Measurements from ENCODE around the gene RAD9A.
A peak's percentile ranks its signal among the peaks of the same experiment; 100 is the strongest.

Gene RAD9A

DNA sequence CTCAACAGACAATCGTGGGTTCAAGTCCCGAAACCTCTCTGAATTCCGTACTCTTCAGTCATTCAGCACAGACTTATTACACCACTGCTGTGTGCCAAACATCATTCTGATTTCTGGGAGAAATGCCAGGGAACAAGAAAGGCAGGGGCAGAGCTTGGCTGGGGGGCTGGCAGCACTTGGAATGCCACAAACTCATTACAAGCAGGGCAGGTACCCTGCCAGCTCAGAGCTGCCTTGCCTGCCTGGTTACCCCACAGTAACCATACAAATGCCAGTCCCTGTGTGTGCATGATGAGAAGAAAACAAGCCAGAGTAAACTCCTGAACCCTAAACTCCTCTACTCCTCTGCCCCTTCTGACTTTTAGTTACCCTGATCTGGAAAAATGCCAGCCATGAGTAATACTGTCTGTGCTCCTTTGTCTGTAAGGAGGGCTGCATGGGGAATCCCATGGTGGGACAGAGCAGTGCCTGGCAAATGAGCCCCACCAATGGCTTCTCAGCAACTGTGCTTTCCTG is 6.9 kb upstream of the RAD9A start:
- intact Hi-C loops (cut with DNase I): no loop called here
- DNase-seq: peak in 12 of 42 donors; percentile 43 to 78 (median 60)

DNA sequence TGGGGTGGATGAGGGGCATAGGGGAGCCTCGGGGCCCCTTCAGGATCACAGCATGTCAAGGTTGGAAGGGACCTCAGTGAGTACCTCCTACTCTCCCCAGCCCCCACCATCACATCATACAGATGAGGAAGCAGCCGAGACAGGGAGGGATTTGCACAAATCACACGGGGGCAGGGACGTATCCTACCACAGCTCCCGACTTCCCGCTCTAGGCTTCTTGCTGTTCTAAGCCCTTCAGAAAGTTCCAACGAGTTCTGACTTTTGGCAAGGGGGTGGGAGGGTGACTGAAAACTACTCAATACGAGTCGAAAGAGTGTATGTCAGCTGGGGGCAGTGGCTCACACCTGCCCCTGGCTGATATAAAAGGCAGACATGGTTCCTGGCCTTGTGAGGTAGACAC is 4.7 kb upstream of the RAD9A start:
- intact Hi-C loops (cut with DNase I): no loop called here
- peak in 1 of 42 donors; percentile 8 for DNase-seq

DNA sequence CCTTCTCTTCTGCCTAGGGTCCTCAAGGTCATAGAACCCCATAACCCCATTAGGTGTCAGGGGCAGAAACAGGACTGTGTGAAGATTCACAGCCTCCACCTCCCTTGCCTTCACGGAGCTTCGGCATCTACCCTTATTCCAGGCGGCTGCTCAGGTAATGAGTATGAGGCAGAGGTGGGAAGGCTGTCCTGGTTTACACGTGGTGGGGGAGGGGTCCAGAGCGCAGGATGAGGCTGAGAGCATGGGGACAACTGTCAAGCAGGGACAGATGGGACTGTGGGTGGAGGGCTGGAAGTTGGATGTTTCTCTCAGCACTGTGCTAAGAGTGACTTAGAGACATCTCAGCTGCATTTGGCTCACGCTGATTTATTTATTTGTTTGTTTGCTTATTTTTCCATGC is 4.3 kb upstream of the RAD9A start:
- intact Hi-C loops (cut with DNase I): no loop called here
- no peak for DNase-seq

- intact Hi-C loops (cut with DNase I): no loop called here
- peak in 2 of 42 donors; percentile 48 to 70 for DNase-seq
These were observed 2.3 kb upstream of the RAD9A start for GRCh38 chr11:67389477-67389876.

DNA sequence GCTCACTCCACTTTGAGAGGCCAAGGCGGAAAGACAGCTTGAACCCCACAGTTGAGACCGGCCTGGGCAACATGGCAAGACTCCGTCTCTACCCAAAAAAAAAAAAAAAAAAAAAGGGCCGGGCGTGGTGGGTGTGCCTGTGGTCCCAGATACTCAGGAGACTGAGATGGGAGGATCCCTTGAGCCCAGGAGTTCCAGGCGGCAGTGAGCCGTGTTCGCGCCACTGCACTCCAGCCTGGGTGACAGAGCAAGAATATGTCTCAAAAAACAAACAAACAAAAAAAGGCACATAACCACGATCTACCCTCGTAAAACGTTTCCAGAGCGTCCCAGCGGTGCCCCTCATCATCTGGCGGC is 861 bp upstream of the RAD9A start:
- intact Hi-C loops (cut with DNase I): loop anchor here (5.0 kb wide), 2 partner anchors 39 to 116 kb away; partner anchors contain the start of genes CDK2AP2, PITPNM1 and POLD4
- DNase-seq: no peak

DNA sequence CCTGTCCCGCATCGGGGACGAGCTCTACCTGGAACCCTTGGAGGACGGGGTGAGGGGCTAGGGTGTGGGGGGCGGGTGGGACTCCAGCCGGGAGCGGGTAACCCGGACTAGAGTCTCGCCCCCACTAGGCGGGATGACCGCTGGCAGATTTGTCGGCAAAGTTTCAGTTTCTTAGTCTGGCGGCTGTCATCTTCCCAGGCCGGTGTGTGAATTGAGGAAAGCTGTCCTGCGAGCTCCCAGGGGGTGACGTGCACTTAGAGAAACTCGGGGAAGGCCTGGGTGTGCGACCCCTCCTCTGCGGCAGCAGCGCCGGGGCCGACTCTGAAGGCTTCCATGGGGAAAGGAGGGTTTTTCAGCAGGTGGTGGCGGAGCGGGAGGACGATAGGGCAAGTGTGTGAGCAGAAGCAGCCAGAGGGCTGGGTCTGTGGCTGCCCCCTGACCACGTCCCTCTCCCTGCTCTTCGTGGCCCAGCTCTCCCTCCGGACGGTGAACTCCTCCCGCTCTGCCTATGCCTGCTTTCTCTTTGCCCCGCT is 463 bp downstream of the RAD9A start:
- DNase-seq: peak in 1 of 42 donors; percentile 8
- intact Hi-C loops (cut with DNase I): loop anchor here (5.0 kb wide), 2 partner anchors 40 to 115 kb away; partner anchors contain the start of genes CDK2AP2, PITPNM1 and POLD4

DNA sequence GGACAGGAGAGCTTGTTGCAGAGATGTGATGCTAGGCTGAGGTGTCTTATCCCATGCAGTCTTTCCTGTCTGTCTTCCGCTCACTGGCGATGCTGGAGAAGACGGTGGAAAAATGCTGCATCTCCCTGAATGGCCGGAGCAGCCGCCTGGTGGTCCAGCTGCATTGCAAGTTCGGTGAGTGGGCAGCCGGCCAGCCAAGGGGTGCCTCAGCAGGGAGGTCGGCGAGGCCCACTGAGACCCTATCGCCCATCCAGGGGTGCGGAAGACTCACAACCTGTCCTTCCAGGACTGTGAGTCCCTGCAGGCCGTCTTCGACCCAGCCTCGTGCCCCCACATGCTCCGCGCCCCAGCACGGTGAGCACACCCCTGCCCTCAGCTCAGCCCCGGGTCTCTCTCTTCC is 1.7 kb downstream of the RAD9A start:
- intact Hi-C loops (cut with DNase I): loop anchor here (5.0 kb wide), 2 partner anchors 41 to 114 kb away; partner anchors contain the start of genes CDK2AP2, PITPNM1 and POLD4
- DNase-seq: no peak

DNA sequence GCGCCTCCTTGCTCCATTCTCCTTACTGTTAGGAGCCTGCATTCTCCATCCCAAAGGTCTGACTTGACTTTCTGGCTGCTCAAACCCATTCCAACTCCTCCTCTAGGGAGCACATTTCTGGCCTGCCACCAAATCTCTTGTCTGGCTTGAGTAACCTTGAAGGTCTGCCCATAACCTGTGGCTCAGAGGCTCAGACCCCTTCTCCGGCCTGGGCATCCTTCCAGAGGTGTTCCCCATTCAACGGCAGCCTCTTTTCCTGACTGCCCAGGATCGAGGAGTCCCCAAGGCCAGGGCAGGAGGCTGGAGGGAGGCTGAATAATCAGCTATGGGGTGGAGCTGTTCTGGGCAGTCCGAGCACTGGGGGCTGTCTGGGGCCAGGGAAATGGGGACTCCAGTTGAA is 2.2 kb downstream of the RAD9A start:
- intact Hi-C loops (cut with DNase I): loop anchor here (5.0 kb wide), 2 partner anchors 42 to 113 kb away; partner anchors contain the start of genes CDK2AP2, PITPNM1 and POLD4
- DNase-seq: no peak

DNA sequence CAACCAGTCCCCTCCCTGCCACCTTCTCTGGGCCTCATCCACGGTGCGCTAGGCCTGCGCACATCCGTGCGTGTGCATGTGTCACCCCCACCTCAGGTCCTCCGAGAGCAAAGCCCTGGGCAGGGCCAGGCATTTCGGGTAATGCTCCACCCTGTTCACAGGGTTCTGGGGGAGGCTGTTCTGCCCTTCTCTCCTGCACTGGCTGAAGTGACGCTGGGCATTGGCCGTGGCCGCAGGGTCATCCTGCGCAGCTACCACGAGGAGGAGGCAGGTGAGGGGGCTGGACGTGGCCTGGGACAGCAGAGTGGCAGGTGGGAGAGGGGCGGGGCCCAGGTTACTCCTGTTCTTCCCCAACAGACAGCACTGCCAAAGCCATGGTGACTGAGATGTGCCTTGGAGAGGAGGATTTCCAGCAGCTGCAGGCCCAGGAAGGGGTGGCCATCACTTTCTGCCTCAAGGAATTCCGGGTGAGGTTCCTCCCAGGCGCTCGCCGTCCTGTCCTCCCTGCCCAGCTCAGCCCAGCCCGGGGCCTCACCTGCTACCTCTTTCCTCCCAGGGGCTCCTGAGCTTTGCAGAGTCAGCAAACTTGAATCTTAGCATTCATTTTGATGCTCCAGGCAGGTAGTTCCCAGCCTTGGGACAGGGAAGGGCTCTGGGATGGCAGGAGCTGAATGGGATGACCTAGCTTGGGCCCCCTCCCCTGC is 3.9 kb downstream of the RAD9A start:
- intact Hi-C loops (cut with DNase I): no loop called here
- peak in 1 of 42 donors; percentile 4 for DNase-seq

DNA sequence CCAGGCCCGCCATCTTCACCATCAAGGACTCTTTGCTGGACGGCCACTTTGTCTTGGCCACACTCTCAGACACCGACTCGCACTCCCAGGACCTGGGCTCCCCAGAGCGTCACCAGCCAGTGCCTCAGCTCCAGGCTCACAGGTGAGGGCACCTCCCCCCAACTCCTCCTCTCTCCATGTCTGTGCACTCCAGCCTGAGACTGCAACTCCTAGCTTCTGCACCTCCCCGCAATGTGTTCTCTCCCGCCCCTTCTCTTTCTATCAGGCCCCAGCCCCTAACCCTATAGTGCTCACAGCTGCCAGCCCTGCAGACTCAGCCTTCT is 4.4 kb downstream of the RAD9A start:
- peak in 7 of 42 donors; percentile 21 to 70 (median 44) for DNase-seq
- intact Hi-C loops (cut with DNase I): no loop called here

DNA sequence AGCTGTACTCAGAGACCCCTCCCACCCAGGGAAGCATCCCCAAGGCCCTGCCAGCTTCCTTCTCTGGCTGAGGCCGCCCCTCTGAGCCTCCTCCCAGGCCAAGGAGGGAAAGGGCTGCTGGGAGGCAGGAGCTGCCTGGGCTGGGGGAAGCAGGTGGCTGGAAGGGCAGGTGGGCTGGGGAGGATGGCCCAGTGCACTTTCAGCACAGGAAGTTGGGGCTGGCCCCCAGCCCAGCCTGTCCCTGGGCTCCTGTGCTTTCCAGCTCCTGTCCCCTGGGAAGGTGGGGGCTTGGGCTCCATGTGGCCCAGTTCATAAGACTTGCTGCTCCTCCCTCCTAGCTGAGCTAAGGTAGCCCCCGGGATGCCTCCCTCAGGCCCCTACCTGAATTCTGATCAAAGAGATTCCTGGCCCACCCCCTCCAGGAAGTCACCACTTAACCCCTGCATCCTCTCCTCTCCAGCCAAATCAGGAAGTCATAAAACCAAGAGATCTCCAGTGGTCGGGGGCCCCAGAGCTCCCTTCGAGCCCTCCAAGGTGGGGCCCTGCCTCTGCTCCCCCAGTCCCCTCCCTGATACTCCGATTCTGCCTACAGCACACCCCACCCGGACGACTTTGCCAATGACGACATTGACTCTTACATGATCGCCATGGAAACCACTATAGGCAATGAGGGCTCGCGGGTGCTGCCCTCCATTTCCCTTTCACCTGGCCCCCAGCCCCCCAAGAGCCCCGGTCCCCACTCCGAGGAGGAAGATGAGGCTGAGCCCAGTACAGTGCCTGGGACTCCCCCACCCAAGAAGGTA is 5.0 kb downstream of the RAD9A start:
- peak in 3 of 42 donors; percentile 3 to 13 (median 10) for DNase-seq
- intact Hi-C loops (cut with DNase I): no loop called here

DNA sequence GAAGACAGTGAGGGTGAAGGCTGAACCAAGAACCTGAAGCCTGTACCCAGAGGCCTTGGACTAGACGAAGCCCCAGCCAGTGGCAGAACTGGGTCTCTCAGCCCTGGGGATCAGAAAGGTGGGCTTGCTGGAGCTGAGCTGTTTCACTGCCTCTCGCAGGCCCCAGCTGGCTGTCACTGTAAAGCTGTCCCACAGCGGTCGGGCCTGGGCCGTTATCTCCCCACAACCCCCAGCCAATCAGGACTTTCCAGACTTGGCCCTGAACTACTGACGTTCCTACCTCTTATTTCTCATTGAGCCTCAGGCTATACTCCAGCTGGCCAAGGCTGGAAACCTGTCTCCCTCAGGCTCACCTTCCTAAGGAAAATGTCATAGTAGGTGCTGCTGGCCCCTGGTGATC is 5.8 kb downstream of the RAD9A start:
- peak in 1 of 42 donors; percentile 13 for DNase-seq
- intact Hi-C loops (cut with DNase I): no loop called here

DNA sequence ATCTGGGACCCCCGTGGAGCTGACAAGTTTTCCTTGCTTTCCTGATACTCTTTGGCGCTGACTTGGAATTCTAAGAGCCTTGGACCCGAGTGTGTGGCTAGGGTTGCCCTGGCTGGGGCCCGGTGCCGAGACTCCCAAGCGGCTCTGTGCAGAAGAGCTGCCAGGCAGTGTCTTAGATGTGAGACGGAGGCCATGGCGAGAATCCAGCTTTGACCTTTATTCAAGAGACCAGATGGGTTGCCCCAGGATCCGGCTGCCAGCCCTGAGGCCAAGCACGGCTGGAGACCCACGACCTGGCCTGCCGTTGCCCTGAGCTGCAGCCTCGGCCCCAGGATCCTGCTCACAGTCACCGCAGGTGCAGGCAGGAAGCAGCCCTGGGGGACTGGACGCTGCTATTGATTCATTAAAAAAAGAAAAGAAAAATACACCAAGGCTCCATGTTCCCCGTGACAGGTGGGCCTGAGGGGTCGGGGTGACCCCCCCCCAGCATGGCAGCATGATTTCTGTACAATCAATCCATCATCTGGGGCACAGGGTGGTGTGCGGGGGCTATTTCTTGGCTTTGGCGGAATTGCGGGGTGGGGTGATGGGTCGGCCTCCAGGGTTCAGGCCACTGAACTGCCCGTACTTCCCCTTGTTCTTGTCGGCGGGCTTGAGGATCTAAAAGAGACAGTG is 6.3 kb downstream of the RAD9A start:
- peak in 2 of 42 donors; percentile 14 to 21 for DNase-seq
- intact Hi-C loops (cut with DNase I): no loop called here

DNA sequence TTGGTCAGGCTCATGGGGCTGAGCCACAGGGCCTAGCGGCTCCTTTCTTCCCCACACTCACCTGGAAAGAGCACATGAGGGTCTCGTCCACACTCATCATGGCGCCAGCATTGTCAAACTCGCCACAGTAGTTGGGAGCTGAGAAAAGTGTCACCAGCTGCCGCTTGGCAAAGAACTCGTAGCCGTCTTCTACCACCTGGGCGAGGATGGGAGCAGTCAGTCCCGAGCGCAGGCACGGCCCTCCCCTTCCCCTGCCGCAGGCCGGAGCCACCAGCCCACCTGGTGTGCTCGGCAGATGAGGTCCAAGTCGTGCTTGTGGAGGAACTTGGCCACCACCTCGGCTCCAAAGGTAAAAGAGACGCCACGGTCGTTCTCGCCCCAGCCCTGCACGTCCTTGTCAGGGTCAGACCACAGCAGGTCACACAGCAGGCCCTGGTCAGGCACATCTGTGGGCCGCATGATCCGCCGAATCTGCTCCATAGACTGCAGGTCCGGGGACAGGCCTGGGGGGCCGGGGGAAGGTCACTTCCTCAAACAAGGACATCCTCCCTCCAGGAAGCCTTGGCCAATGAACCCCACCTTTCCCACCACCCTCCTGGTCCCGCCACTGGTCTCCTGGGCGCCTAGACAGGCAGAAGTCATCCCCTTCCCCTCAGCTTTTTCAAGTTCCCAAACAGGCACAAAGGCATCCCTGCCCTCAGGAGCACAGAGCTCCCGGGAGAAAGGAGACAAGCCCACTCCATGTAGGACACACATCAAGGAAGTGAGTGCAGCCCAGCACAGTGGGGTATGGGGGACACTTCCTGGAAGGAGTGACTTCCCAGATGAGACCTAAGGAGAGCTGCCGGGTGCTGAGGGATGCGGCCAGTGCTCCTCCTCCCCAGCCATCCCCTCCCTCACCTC is 7.1 kb downstream of the RAD9A start:
- intact Hi-C loops (cut with DNase I): no loop called here
- peak in 1 of 42 donors; percentile 35 for DNase-seq

DNA sequence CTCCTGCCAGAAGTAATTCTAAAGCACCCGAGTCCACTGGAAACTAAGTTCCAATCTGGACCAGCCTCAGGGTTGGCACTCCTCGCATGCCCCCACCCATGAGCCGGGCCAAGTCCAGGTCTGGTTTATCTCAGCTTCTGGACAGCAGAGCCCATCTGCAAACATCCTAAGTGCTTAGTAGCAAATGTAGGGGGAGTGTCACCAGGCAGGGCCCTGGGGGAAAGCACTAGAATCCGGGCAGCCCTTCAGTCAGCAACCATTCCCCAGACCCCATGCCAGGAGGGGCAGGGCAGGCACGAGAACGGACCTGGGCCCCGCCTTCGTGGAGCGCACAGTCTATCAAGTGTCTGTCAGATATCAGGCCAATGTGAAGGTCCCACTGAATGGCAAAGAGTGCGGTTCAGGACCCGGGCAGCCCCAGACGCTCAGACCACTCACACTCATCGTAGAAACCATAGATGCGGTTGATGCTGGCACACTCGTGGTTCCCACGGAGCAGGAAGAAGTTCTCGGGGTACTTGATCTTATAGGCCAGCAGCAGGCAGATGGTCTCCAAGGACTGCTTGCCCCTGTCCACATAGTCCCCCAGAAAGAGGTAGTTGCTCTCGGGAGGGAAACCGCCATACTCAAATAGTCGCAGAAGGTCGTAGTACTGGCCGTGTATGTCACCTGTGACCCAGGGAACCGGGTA is 8.6 kb downstream of the RAD9A start:
- intact Hi-C loops (cut with DNase I): loop anchor here (5.0 kb wide), 2 partner anchors 67 to 82 kb away; partner anchors contain the start of genes AIP and TMEM134
- no peak for DNase-seq

- intact Hi-C loops (cut with DNase I): loop anchor here (5.0 kb wide), 2 partner anchors 66 to 81 kb away; partner anchors contain the start of genes AIP and TMEM134
- peak in 1 of 42 donors; percentile 39 for DNase-seq
These were observed 9.2 kb downstream of the RAD9A start for GRCh38 chr11:67400942-67401494.
